Pancreas (tissue), 10 donors: ENCODE measurements around the gene FOXD4. TPM values are rescaled to one million over a fixed set of nuclear protein-coding genes. Genes with fewer than 3 reads are reported as not detected.
"Not testable (repeated sequence)": the region's sequence is repeated elsewhere in the genome, so short reads cannot be mapped to it uniquely, and the experiment has no call there.

Experiments
- ATAC-seq, 4 donors: fragments of 200-7000 bp; cut with Tn5 transposase; one replicate each; pipeline versions ENCODE4 v1.8.0 to v1.9.1; 2020; ENCODE audit warnings: mild to moderate bottlenecking in 4 of 4, moderate library complexity in 4 of 4
- DNase-seq, 6 donors: peaks; one replicate each; pipeline ENCODE4 v3.0.0-alpha.2; 2020
- FAIRE-seq: peaks from 2 replicates; lab custom pipeline; 2012; peaks lifted over from hg19 to GRCh38; lab: Jason Lieb, UNC
- H3K27ac ChIP-seq, 4 donors: fragments of 200-600 bp; sonication (generic); 1 replicate in 3 of 4; 2 replicates in 1 of 4; pipeline versions ENCODE4 v1.5.0 to v1.8.0; 2020
- H3K27me3 ChIP-seq, 4 donors: fragments of 200-600 bp; one replicate each; pipeline ENCODE4 v1.8.0; 2021
- H3K36me3 ChIP-seq, 3 donors: fragments of 200-600 bp; sonication (generic) in 1 of 3; one replicate each; pipeline versions ENCODE4 v1.5.0 to v1.8.0; 2020 to 2021
- H3K4me1 ChIP-seq, 3 donors: fragments of 200-600 bp; one replicate each; pipeline ENCODE4 v1.8.0; 2021
- H3K4me3 ChIP-seq, 4 donors: fragments of 200-600 bp; sonication (generic) in 2 of 4; one replicate each; pipeline versions ENCODE4 v1.5.0 to v1.8.0; 2020 to 2021
- H3K9me3 ChIP-seq, 4 donors: fragments of 200-600 bp; one replicate each; pipeline ENCODE4 v1.8.0; 2021
- WGBS, 2 donors: extraction: QIAGEN DNeasy Blood & Tissue Kit; methylation state at CpG; one replicate each; pipeline ENCODE4 v1.1.7; 2013; 5-methylcytosine and 5-hydroxymethylcytosine counted together
- intact Hi-C, 3 donors: fragments of 100-400 bp; cut with DNase I; formaldehyde crosslinking; loops; one replicate each; pipeline versions ENCODE4 v1.11.1 to v1.14.2; 2022
- polyA plus RNA-seq, 2 donors: library from polyadenylated mRNA; stranded (reverse); fragments of 200-250 nt; gene quantifications; one replicate each; pipeline ENCODE4 v1.2.3, GENCODE V29; 2013
- total RNA-seq, 6 donors: library from RNA; stranded (reverse); fragmentation: NEBNext Ultra II Directional in 4 of 6; extraction: Animal tissue kit (Norgen Biotek cat#: 25700) in 4 of 6; gene quantifications; one replicate each; pipeline versions ENCODE4 v1.2.1 to v1.2.4, GENCODE V29; 2021 to 2023
- donor health status: healthy with polysubstance abuse.
- donor health status: DM: no; HTN: no; CAD: no; lungs with moderate emphysema.
- donor health status: DM: no; HTN: no; CAD: no.
- donor health status: control.
- donor health status: control.
- donor health status: Bipolar disorder and iron deficiency.
- donor health status: DM: yes; HTN: yes; CAD: no.
- donor health status: DM: no; HTN: no; CAD: no.
- donor health status: DM: no; HTN: no; CAD: no.
- donor health status: DM: yes; HTN: yes; CAD: no.

The FOXD4 gene
- total and polyA plus RNA-seq, 8 donors: 0.12 to 0.68 (median 0.28) TPM; not detected in 1

DNA sequence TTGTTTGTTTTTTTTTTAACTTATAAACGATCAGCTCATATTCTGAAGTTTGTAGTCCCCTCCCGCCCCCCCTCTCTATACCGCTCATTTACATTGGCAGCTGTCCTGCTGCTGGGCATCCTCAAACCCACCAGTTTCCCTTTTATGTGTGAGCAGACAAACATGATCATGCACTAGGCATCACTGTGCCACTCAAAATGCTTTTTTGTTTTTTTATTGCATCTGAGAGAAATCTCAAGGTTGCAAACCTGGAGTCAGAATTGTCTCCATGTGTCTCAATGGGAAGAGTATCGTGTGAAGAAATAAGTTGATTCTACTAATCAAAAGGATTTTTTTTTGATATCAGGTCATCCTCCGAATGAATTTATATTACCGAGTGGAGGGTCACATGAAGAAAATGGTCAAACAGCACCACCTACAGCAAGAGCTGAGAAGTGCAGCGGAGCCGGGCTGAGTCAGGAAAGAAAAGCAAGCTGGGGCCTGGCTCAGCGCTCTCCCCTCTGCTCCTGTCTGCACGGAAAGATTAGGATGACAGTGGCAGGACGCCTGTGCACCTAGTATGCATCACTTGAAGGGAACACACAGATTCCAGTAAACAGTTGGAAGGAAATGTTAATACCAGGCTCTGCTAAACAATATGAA, 29.7 kb downstream of the FOXD4 start:
- FAIRE-seq, H3K27me3 ChIP-seq, DNase-seq, H3K4me1 ChIP-seq, H3K27ac ChIP-seq, H3K9me3 ChIP-seq, H3K36me3 ChIP-seq, H3K4me3 ChIP-seq, intact Hi-C loops: not testable (repeated sequence)
- WGBS, 2 donors: 6% methylated on average over 4 to 5 of the region's 11 CpGs
- peak; percentile 76 to 99 (median 97) for ATAC-seq

DNA sequence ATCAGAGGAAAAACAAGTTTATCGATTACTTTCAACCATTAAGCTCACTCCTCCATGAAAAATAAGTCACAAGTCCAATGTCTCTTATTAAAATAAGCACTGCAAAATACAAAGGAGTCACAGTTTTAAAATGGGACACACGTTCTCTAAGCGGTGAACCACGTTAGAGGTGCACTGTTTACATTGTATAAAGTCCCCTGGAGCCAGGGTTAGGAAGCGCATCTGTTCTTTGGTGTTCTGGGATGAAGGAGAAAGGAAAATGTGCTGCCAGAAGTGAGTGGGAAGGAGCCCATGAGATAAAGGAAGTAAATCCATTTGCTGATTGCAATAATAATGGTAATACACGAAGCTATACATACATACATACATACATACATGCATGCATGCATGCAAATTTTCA, 30.4 kb downstream of the FOXD4 start:
- ATAC-seq, H3K9me3 ChIP-seq, DNase-seq, FAIRE-seq, H3K4me3 ChIP-seq, H3K27me3 ChIP-seq, H3K4me1 ChIP-seq, H3K27ac ChIP-seq, intact Hi-C loops, H3K36me3 ChIP-seq: not testable (repeated sequence)
- WGBS, 2 donors: 13 to 21% methylated on average over 4 to 5 of the region's 6 CpGs

DNA sequence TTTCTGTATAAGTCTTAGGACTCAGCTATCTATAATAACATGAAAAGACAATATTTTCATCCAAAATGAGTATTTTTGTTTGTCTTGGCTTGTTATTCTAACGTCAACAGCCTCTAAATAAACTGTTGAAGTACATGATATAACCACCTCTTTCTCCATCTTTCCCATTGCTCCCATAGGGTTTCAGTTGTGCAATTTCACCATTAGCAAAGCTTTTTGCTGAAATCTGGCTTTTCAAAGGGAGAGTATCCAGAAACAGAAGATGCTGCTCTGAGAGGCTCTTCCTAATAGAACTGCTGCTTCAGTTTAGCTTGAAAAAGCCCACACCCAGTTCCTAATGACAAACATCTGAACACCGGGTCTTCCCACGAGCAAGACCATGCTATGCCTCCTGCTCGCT, 31.1 kb downstream of the FOXD4 start:
- FAIRE-seq, intact Hi-C loops, H3K27ac ChIP-seq, H3K27me3 ChIP-seq, H3K9me3 ChIP-seq, H3K36me3 ChIP-seq, DNase-seq, H3K4me3 ChIP-seq, ATAC-seq, H3K4me1 ChIP-seq: not testable (repeated sequence)
- 39 to 45% methylated on average over 2 of the region's 4 CpGs for WGBS, 2 donors

DNA sequence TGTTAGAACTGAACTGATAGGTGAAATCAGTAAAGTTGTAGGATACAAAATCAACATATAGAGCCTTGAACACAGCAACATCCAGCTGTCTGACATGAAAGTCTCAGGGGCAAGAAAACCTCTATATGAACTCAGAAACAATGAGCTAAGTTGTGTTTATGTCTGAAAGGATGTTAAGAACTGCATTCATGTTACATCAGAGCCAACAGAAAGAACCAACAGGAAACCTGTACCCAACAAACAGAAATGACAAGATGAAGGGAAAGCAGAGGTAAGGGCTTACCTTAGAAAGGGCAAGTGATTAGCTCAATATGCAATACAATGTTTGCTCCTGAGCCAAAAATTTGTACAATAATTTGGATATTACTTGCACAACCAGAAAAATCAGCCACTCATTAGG, 31.5 kb downstream of the FOXD4 start:
- DNase-seq, ATAC-seq, H3K27ac ChIP-seq, H3K9me3 ChIP-seq, intact Hi-C loops, H3K4me1 ChIP-seq, H3K27me3 ChIP-seq, H3K36me3 ChIP-seq, H3K4me3 ChIP-seq, FAIRE-seq: not testable (repeated sequence)

DNA sequence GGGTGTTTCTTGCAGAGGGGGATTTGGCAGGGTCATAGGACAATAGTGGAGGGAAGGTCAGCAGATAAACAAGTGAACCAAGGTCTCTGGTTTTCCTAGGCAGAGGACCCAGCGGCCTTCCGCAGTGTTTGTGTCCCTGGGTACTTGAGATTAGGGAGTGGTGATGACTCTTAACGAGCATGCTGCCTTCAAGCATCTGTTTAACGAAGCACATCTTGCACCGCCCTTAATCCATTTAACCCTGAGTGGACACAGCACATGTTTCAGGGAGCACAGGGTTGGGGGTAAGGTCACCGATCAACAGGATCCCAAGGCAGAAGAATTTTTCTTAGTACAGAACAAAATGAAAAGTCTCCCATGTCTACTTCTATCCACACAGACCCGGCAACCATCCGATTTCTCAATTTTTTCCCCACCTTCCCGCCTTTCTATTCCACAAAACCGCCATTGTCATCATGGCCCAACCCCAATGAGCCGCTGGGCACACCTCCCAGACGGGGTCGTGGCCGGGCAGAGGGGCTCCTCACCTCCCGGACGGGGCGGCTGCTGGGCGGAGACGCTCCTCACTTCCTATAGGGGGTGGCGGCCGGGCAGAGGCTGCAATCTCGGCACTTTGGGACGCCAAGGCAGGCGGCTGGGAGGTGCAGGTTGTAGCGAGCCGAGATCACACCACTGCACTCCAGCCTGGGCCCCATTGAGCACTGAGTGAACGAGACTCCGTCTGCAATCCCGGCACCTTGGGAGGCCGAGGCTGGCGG, 35.1 kb downstream of the FOXD4 start:
- H3K4me3 ChIP-seq, H3K27ac ChIP-seq, H3K36me3 ChIP-seq, H3K4me1 ChIP-seq, intact Hi-C loops, FAIRE-seq, H3K27me3 ChIP-seq, ATAC-seq, H3K9me3 ChIP-seq: not testable (repeated sequence)
- peak in 2 of 6 donors; percentile 13 to 19 for DNase-seq
- WGBS, 2 donors: 85 to 90% methylated on average over 26 to 31 of the region's 31 CpGs

DNA sequence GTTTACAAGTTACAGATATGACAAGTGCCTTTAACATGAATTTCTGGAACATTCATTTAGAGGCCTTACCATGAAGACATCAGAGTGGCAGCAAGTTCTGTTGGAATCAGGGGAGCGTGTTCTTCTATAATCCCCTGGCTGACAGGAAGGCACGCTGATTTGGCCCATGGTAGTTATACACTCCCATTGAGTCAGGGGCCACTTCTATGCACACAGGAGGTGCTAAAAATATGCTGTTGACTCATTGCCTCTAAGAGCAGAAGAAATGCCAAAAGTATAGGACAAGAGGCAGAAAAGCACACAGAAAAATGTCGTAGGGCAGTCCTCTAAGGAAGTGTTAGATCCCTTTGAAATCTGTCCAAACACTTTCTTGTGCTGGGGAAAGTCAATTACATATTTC, 39.9 kb downstream of the FOXD4 start:
- intact Hi-C loops, H3K9me3 ChIP-seq, H3K4me3 ChIP-seq, H3K36me3 ChIP-seq, FAIRE-seq, ATAC-seq, H3K27me3 ChIP-seq, H3K27ac ChIP-seq, DNase-seq, H3K4me1 ChIP-seq: not testable (repeated sequence)
- 81 to 89% methylated on average over 3 of the region's 3 CpGs for WGBS, 2 donors

DNA sequence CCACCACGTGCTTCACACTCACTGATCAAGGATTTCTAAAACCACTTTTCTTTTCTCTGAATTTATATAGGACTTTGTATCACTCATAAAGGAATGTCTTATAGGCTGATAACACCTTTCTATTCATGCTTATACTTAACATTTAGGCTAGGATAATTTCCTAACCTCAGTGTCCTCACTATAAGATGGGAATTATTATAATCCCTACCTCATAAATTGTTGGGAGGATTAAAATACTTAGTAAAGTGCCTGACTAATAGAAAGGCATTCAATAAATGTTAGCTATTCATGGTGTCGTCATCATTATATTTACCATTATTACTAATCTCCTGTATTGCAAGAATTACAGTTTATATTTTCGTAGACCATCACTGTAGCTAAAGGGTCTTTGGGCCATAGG, 41.8 kb downstream of the FOXD4 start:
- 61 to 81% methylated on average over 3 of the region's 3 CpGs for WGBS, 2 donors
- H3K9me3 ChIP-seq, FAIRE-seq: not testable (repeated sequence)

DNA sequence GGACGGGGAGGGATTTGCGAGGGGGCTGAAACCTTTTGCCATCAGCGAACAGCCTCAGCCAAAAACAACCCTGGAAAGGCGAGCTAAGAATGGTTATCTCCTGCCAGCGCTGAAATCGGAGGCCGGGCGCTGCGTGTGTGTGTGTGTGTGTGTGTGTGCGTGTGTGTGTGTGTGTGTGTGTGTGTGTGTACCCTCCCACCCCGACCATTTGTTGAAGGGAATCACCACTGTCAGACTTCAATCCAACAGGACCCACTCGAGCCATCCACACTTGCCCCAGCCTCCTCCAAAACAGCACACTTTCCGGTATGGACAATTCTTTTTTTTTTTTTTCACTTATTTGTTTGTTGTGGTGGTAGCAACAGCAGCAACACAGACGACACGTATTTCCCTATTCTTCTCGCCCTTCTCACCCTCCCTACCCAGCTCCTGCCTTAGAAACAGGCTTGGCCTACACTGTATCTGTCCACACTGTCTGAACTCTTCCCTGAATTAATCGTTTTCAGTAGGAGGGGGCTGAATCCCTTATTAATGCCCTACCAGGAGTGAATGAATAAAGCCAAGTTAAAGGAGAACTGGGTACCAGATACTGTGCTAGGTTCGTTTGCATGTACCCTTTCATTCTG, 44.2 kb downstream of the FOXD4 start:
- H3K27me3 ChIP-seq, H3K4me1 ChIP-seq, FAIRE-seq, H3K36me3 ChIP-seq, H3K9me3 ChIP-seq, H3K27ac ChIP-seq, DNase-seq, intact Hi-C loops: not testable (repeated sequence)
- peak in 3 of 4 donors; percentile 35 to 47 (median 44) for ATAC-seq
- 24% methylated on average over 14 to 17 of the region's 18 CpGs for WGBS, 2 donors
- peak overlapping the region in 2 of 4 donors; percentile 26 to 48 for H3K4me3 ChIP-seq

More for the DNA sequence above, 41.8 kb downstream of the FOXD4 start:
- intact Hi-C loops, H3K4me3 ChIP-seq, H3K4me1 ChIP-seq, ATAC-seq, H3K27ac ChIP-seq, H3K36me3 ChIP-seq, DNase-seq, H3K27me3 ChIP-seq: not testable (repeated sequence)

DNA sequence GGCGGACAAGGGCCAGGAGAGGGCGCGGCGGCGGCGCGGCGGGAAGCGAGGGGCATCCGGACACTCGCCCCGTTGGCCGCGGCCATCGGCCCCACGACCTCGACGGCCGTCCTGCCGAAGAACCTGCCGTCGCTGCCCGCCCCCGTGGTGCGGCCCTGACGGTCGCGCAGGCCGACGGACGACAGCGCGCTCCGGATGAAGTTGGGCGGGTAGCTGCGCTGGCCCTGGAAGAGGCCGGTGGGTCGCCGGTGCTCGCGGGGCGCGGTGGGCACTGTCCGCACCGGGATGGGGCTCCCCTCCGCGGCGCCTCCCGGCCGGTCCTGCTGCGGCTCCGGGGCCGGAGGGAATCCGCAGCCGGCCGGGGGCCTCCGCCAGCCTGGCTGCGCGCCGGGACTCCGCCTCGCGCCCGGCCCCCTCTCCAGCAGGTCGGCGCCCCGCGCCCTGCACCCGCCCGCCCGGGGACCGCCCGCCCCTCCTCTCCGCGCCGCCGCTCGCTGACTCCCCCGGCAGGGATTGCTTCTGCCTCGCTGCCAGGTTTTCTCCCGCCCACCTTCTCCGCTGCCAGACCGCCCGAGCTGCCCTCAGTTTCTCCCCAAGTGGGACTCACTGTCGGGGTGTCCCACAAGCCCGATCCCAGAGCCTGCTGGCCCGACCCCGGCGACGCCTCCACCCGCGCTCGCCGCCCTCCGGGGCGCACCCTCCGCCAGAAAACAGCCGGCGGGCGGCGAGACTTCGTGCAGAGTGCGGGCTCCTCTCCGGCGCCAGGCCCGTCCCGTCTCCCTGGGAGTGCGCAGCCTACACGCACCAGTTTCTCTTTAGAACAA, 44.9 kb downstream of the FOXD4 start:
- H3K27me3 ChIP-seq, H3K36me3 ChIP-seq, H3K27ac ChIP-seq, H3K4me1 ChIP-seq, H3K9me3 ChIP-seq, FAIRE-seq, intact Hi-C loops: not testable (repeated sequence)
- ATAC-seq (peak; percentile 55 to 78 (median 72)), DNase-seq (peak in 3 of 6 donors; percentile 21 to 63 (median 62))
- 1 to 3% methylated on average over 39 to 109 of the region's 109 CpGs for WGBS, 2 donors
- H3K4me3 ChIP-seq: peak overlapping the region in 2 of 4 donors; percentile 26 to 48
